OCI-LY3 (cell line): ENCODE data around the gene ABL1.

Experiments used
- CTCF ChIP-seq: fragments of 200-600, 300-600 bp; sonication (generic); IDR thresholded peaks from 2 replicates; pipeline ENCODE4 v1.5.1; 2014; ENCODE audit warnings: antibody characterized with exemption, low read length, low read depth
- EZH2phosphoT487 ChIP-seq: fragments of 200-600 bp; shearing (Covaris generic); IDR thresholded peaks from 2 replicates; pipeline ENCODE4 v1.6.1; 2018; ENCODE audit warnings: antibody characterized with exemption, mixed run types, low read depth

GRCh38 chr9:130860458-130861316 is 25.6 kb downstream of the ABL1 start:
- TF ChIP-seq CTCF (no peak), EZH2phosphoT487 (no peak)
